Measurements from ENCODE around the gene GABRG3. TPM values are rescaled to one million over a fixed set of nuclear protein-coding genes. Genes with fewer than 3 reads are reported as not detected.

GABRG3 gene
- total and polyA plus RNA-seq, 2 donors from 2014 or later = not detected

GRCh38 chr15:27095886-27096624, 125.1 kb downstream of the GABRG3 start:
- Histone ChIP-seq H3K27ac (ENCODE audit: low read depth in 2 of 2, low read length in 2 of 2) (no peak overlapping the region), H3K4me1 (ENCODE audit: control insufficient read depth in 2 of 3, insufficient read depth in 2 of 3, low read depth in 1 of 3, low read length in 3 of 3) (peaks cover 0 to 5% (median 2%) of the 10 kb centered on the region in 3 donors), H3K9me3 (ENCODE audit: control insufficient read depth in 2 of 3, insufficient read depth in 1 of 3, low read length in 3 of 3) (no peaks in the 10 kb centered on the region), H3K4me3 (ENCODE audit: low read length in 3 of 3) (no peak overlapping the region), H3K27me3 (ENCODE audit: control insufficient read depth, insufficient read depth, low read length) (no peaks in the 10 kb centered on the region), H3K9ac (ENCODE audit: low read length in 3 of 3) (no peak overlapping the region), H3K36me3 (ENCODE audit: control insufficient read depth in 2 of 3, insufficient read depth in 3 of 3, low read length in 3 of 3) (no peaks in the 10 kb centered on the region)
- DNase-seq = no peak
- no peak for FAIRE-seq
- intact Hi-C loops (cut with DNase I) = no loop called here
- no peak for TF ChIP-seq CTCF (IDR thresholded peaks at IDR 0.05; ENCODE audit: borderline replicate concordance, extremely low read depth, insufficient read depth)

- Histone ChIP-seq H3K9me3 (ENCODE audit: control insufficient read depth in 2 of 3, insufficient read depth in 1 of 3, low read length in 3 of 3) (no peaks in the 10 kb centered on the region), H3K36me3 (ENCODE audit: control insufficient read depth in 2 of 3, insufficient read depth in 3 of 3, low read length in 3 of 3) (no peaks in the 10 kb centered on the region), H3K4me1 (ENCODE audit: control insufficient read depth in 2 of 3, insufficient read depth in 2 of 3, low read depth in 1 of 3, low read length in 3 of 3) (peaks cover 0 to 5% (median 2%) of the 10 kb centered on the region in 3 donors), H3K9ac (ENCODE audit: low read length in 3 of 3) (no peak overlapping the region), H3K27ac (ENCODE audit: low read depth in 2 of 2, low read length in 2 of 2) (no peak overlapping the region), H3K4me3 (ENCODE audit: low read length in 3 of 3) (no peak overlapping the region), H3K27me3 (ENCODE audit: control insufficient read depth, insufficient read depth, low read length) (no peaks in the 10 kb centered on the region)
- no peak for DNase-seq
- TF ChIP-seq CTCF (IDR thresholded peaks at IDR 0.05; ENCODE audit: borderline replicate concordance, extremely low read depth, insufficient read depth) = no peak
- intact Hi-C loops (cut with DNase I) = no loop called here
- no peak for FAIRE-seq
These were observed 126.5 kb downstream of the GABRG3 start for GRCh38 chr15:27097506-27097905.

GRCh38 chr15:27101982-27102381, 131.0 kb downstream of the GABRG3 start:
- Histone ChIP-seq H3K9ac (ENCODE audit: low read length in 3 of 3) (no peak overlapping the region), H3K27me3 (ENCODE audit: control insufficient read depth, insufficient read depth, low read length) (no peaks in the 10 kb centered on the region), H3K9me3 (ENCODE audit: control insufficient read depth in 2 of 3, insufficient read depth in 1 of 3, low read length in 3 of 3) (no peaks in the 10 kb centered on the region), H3K27ac (ENCODE audit: low read depth in 2 of 2, low read length in 2 of 2) (no peak overlapping the region), H3K4me1 (ENCODE audit: control insufficient read depth in 2 of 3, insufficient read depth in 2 of 3, low read depth in 1 of 3, low read length in 3 of 3) (no peaks in the 10 kb centered on the region), H3K36me3 (ENCODE audit: control insufficient read depth in 2 of 3, insufficient read depth in 3 of 3, low read length in 3 of 3) (no peaks in the 10 kb centered on the region), H3K4me3 (ENCODE audit: low read length in 3 of 3) (no peak overlapping the region)
- TF ChIP-seq CTCF (IDR thresholded peaks at IDR 0.05; ENCODE audit: borderline replicate concordance, extremely low read depth, insufficient read depth) = no peak
- FAIRE-seq (no peak), DNase-seq (no peak)
- intact Hi-C loops (cut with DNase I) = no loop called here
